ENCODE measurements around the gene C12orf42.

C12orf42 gene

DNA sequence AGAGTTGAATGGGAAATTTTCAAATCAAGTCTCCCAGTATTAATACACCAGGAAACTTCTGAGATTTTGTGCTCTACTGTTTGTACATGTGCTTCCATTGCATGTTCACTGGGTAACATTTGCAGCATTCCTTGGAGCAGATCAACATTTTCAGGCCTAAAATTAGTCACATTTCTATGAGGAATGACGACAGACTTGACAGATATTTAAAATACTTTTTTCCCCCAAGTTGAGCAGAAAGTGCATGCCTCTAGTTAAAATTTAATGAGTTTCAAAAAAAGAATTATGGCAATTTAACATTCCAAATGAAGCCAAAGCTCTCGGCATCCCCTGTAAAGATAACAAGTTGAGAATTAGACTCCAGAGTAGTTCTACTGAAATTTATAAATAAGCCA lies 72.3 kb downstream of the C12orf42 start:
- no peak for TF ChIP-seq POLR2A (IDR thresholded peaks at IDR 0.05; ENCODE audit: low read length)
- TF ChIP-seq GATA1 (IDR thresholded peaks at IDR 0.05; ENCODE audit: low read depth, low read length): no peak
- no peak for DNase-seq

GRCh38 chr12:103422746-103423515 lies 72.8 kb downstream of the C12orf42 start:
- DNase-seq: no peak
- no peak for TF ChIP-seq POLR2A (IDR thresholded peaks at IDR 0.05; ENCODE audit: low read length)
- no peak for TF ChIP-seq GATA1 (IDR thresholded peaks at IDR 0.05; ENCODE audit: low read depth, low read length)

DNA sequence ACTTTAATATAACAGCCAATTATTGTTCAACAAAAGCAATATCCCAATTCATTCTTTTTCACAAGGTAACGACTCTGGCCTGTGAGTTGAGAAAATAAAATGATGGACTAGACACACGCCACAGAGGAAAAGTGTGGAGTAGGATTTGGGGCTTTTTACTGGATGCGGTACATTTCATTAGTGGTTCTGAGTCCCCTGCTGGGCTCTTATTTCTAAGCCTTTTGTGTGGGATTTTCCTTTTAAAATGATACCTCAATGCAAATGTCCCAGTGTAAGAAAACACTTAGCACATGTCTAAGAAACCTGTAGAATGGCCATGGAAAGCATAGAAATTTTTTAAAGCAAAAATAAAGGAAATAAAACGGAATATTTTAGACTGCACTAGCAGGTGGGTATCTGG lies 73.4 kb downstream of the C12orf42 start:
- TF ChIP-seq POLR2A (IDR thresholded peaks at IDR 0.05; ENCODE audit: low read length) (no peak), GATA1 (IDR thresholded peaks at IDR 0.05; ENCODE audit: low read depth, low read length) (no peak)
- DNase-seq: no peak

DNA sequence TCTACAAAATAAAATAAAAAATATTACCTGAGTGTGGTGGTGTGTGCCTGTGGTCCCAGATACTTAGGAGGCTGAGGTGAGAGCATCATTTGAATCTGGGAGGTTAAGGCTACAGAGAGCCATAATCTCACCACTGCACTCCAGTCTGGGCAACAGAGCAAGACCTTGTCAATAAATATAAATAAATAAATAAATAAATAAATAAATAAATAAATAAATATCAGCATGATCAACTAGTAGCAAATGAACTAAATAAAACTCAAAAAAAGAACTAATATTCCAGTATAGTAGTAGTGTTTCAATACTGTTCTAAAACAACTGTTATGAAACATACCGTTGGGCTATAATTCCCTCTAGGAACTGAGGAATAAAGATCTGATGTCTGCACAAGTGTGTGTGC lies 74.4 kb downstream of the C12orf42 start:
- no peak for DNase-seq
- TF ChIP-seq GATA1 (IDR thresholded peaks at IDR 0.05; ENCODE audit: low read depth, low read length) (no peak), POLR2A (IDR thresholded peaks at IDR 0.05; ENCODE audit: low read length) (no peak)

- no peak for DNase-seq
- TF ChIP-seq POLR2A (IDR thresholded peaks at IDR 0.05; ENCODE audit: low read length): no peak
- TF ChIP-seq GATA1 (IDR thresholded peaks at IDR 0.05; ENCODE audit: low read depth, low read length): no peak
Observed at GRCh38 chr12:103415681-103416080, 80.1 kb downstream of the C12orf42 start.

GRCh38 chr12:103401421-103401820 lies 94.3 kb downstream of the C12orf42 start:
- TF ChIP-seq POLR2A (IDR thresholded peaks at IDR 0.05; ENCODE audit: low read length) (no peak), GATA1 (IDR thresholded peaks at IDR 0.05; ENCODE audit: low read depth, low read length) (no peak)

GRCh38 chr12:103399986-103400385 lies 95.8 kb downstream of the C12orf42 start:
- no peak for DNase-seq
- TF ChIP-seq POLR2A (IDR thresholded peaks at IDR 0.05; ENCODE audit: low read length) (no peak), GATA1 (IDR thresholded peaks at IDR 0.05; ENCODE audit: low read depth, low read length) (no peak)

More at GRCh38 chr12:103401421-103401820, 94.3 kb downstream of the C12orf42 start:
- DNase-seq: no peak

GRCh38 chr12:103397536-103397935 lies 98.2 kb downstream of the C12orf42 start:
- TF ChIP-seq GATA1 (IDR thresholded peaks at IDR 0.05; ENCODE audit: low read depth, low read length) (no peak), POLR2A (IDR thresholded peaks at IDR 0.05; ENCODE audit: low read length) (no peak)
- no peak for DNase-seq

GRCh38 chr12:103392722-103393121 lies 103.0 kb downstream of the C12orf42 start:
- DNase-seq: no peak
- TF ChIP-seq POLR2A (IDR thresholded peaks at IDR 0.05; ENCODE audit: low read length) (no peak), GATA1 (IDR thresholded peaks at IDR 0.05; ENCODE audit: low read depth, low read length) (no peak)

- no peak for DNase-seq
- TF ChIP-seq POLR2A (IDR thresholded peaks at IDR 0.05; ENCODE audit: low read length): no peak
- TF ChIP-seq GATA1 (IDR thresholded peaks at IDR 0.05; ENCODE audit: low read depth, low read length): no peak
Observed at GRCh38 chr12:103391103-103391502, 104.7 kb downstream of the C12orf42 start.

DNA sequence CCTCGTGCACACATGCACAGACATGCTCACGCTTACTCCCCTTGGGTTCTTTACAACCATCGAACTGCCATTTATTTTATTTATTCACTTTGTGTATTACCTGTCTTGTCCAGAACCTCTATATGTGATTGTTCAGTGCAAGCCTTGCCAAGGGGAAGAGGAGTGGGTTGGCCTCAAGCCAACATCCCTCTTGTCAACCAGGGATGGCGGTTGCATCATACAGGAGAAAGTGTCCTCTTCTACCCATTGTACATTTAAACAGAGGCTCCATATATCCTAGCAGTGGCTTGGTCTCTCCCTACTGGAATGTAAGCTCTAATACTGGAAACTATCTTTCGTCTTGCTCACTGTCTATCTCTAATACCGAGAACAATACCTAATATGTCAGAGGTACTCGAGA lies 108.4 kb downstream of the C12orf42 start:
- TF ChIP-seq GATA1 (IDR thresholded peaks at IDR 0.05; ENCODE audit: low read depth, low read length) (no peak), POLR2A (IDR thresholded peaks at IDR 0.05; ENCODE audit: low read length) (no peak)

DNA sequence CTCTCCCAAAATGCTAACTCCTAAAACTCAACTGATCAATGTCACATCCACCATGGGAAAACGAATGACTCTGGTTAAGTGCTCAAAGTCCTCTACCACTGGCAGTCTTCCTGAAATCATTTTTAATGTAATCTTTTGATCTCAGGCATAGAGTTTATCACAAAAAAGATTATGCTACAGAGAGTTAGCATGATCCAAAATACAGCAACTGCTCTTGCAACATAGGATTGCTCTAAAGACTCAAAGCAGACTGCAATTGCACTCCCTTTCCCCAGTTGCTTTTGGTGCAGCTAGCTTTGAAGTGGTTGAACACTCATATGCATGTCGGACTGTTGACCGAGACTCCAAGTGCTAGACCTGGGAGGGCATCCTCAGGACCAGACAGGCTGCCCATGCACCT lies 109.3 kb downstream of the C12orf42 start:
- TF ChIP-seq GATA1 (IDR thresholded peaks at IDR 0.05; ENCODE audit: low read depth, low read length) (no peak), POLR2A (IDR thresholded peaks at IDR 0.05; ENCODE audit: low read length) (no peak)
- no peak for DNase-seq

More for the DNA sequence above, 108.4 kb downstream of the C12orf42 start:
- DNase-seq: no peak

DNA sequence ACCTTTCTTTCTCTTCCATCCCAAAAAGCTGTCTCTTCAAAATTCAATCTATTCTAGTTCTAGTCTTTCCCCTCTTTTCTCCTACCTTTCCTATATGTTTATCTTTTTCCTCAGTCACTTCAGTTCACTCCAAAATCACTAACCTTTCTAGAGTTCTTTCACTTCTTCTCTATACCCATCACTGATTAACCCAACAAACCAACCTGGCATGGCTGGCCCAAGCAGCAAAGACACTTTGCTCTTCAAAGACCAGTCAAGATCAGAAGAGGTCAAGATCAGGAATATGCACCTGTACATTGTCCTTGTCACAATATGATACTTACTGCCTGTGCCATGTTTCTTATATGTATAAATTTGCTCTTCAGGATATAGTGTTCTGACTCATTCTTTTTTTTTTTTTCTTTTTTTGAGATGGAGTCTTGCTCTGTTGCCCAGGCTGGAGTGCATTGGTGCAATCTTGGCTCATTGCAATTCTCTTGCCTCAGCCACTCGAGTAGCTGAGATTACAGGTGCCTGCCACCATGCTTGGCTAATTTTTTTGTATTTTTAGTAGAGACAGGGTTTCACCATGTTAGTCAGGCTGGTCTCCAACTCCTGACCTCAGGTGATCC lies 112.9 kb downstream of the C12orf42 start:
- DNase-seq: no peak
- TF ChIP-seq POLR2A (IDR thresholded peaks at IDR 0.05; ENCODE audit: low read length): no peak
- TF ChIP-seq GATA1 (IDR thresholded peaks at IDR 0.05; ENCODE audit: low read depth, low read length): no peak

- no peak for TF ChIP-seq GATA1 (IDR thresholded peaks at IDR 0.05; ENCODE audit: low read depth, low read length)
- TF ChIP-seq POLR2A (IDR thresholded peaks at IDR 0.05; ENCODE audit: low read length): no peak
- no peak for DNase-seq
Observed at GRCh38 chr12:103382119-103382518, 113.6 kb downstream of the C12orf42 start.

GRCh38 chr12:103379670-103380069 lies 116.1 kb downstream of the C12orf42 start:
- no peak for TF ChIP-seq GATA1 (IDR thresholded peaks at IDR 0.05; ENCODE audit: low read depth, low read length)
- TF ChIP-seq POLR2A (IDR thresholded peaks at IDR 0.05; ENCODE audit: low read length): no peak
- DNase-seq: no peak

Measured in erythroblast (primary cell).